ENCODE data around the gene C1QTNF12. TPM values are rescaled to one million over a fixed set of nuclear protein-coding genes. Genes with fewer than 3 reads are reported as not detected.

C1QTNF12 gene
- total and polyA plus RNA-seq, 2 donors (not counting 3 experiments of a cell fraction or from before 2014, with no cell fraction given), result 1.0 to 1.9 TPM

GRCh38 chr1:1203561-1204424, 42.7 kb downstream of the C1QTNF12 start:
- no peak for TF ChIP-seq MYC (IDR thresholded peaks at IDR 0.05; ENCODE audit: low read depth, low read length)
- TF ChIP-seq EZH2 (IDR thresholded peaks at IDR 0.05; ENCODE audit: borderline replicate concordance, low read depth, low read length, severe bottlenecking), result no peak
- TF ChIP-seq JUN (IDR thresholded peaks at IDR 0.05; ENCODE audit: borderline replicate concordance, insufficient read depth, insufficient read length, low read depth), result no peak
- TF ChIP-seq POLR2AphosphoS5 (IDR thresholded peaks at IDR 0.05; ENCODE audit: insufficient read depth, low read depth, low read length), result no peak
- TF ChIP-seq MAX (IDR thresholded peaks at IDR 0.05; ENCODE audit: insufficient read depth, insufficient read length), result no peak
- TF ChIP-seq POLR2A (IDR thresholded peaks at IDR 0.05; ENCODE audit: low read depth, low read length), result no peak
- TF ChIP-seq CTCF (IDR thresholded peaks at IDR 0.05; ENCODE audit: extremely low read depth in 1 of 2, insufficient read depth in 1 of 2, low read depth in 1 of 2, low read length in 2 of 2), result no peak
- no peak for TF ChIP-seq GATA2 (IDR thresholded peaks at IDR 0.05; ENCODE audit: insufficient read depth, insufficient read length, low read depth, low read length)
- TF ChIP-seq FOS (IDR thresholded peaks at IDR 0.05; ENCODE audit: borderline replicate concordance, insufficient read depth, low read length), result no peak
- Histone ChIP-seq H3K27me3 (ENCODE audit: control insufficient read depth in 2 of 2, insufficient read depth in 2 of 2, low read length in 2 of 2) (peaks cover 5 to 15% of the 10 kb centered on the region in 2 experiments), H3K36me3 (ENCODE audit: control insufficient read depth in 2 of 2, extremely low read depth in 1 of 2, insufficient read depth in 2 of 2, low read length in 2 of 2) (no peaks in the 10 kb centered on the region), H3K27ac (ENCODE audit: insufficient read depth, low read depth, low read length) (no peak overlapping the region), H3K9me3 (replicated peaks; ENCODE audit: control insufficient read depth, insufficient read depth, low read length) (no peaks in the 10 kb centered on the region), H3K4me2 (ENCODE audit: insufficient read depth, low read length) (no peak overlapping the region), H4K20me1 (replicated peaks; ENCODE audit: control insufficient read depth, extremely low read depth, insufficient read depth, low read length) (no peaks in the 10 kb centered on the region), H2AFZ (ENCODE audit: low read depth, low read length) (no peak overlapping the region), H3K9me1 (replicated peaks; ENCODE audit: control insufficient read depth, extremely low read depth, insufficient read depth, low read length) (no peaks in the 10 kb centered on the region), H3K79me2 (ENCODE audit: control insufficient read depth, insufficient read depth, low read length) (no peaks in the 10 kb centered on the region), H3K9ac (replicated peaks; ENCODE audit: extremely low read depth, insufficient read depth, low read length) (no peak overlapping the region), H3K4me3 (replicated peaks in 1 of 3; ENCODE audit: insufficient read depth in 1 of 3, low read depth in 1 of 3, low read length in 3 of 3) (no peak overlapping the region), H3K4me1 (ENCODE audit: control insufficient read depth, extremely low read depth, insufficient read depth, low read length) (no peaks in the 10 kb centered on the region)
- no peak for DNase-seq (ENCODE audit: low read depth, low spot score)
- POLR2A ChIA-PET, result no interaction called here
- FAIRE-seq, result no peak
- no TSS peak for BruUV-seq (replicated peaks)
- intact Hi-C loops (cut with micrococcal nuclease) (no loop called here), dilution Hi-C loops (cut with MboI; ENCODE audit: extremely low pct_ligation_motif_present, low sequenced_read_pairs) (no loop called here)
- CTCF ChIA-PET, result no interaction called here
